WTC11 (cell line): Measurements from ENCODE around the gene VSIG10. TPM values are rescaled to one million over a fixed set of nuclear protein-coding genes. Genes with fewer than 3 reads are reported as not detected.

ENCODE experiments used
- ATAC-seq: fragments of 200-7000 bp; cut with Tn5 transposase; 2 replicates; pipeline ENCODE4 v1.10.0; 2021; ENCODE audit warnings: mild to moderate bottlenecking, moderate library complexity
- CTCF ChIA-PET: fragments of 300-600 bp; sonication (Branson Sonifier 250); formaldehyde crosslinking; loops from one replicate; lab custom pipeline; 2021; ENCODE audit warnings: antibody characterized with exemption; lab: Charles Lee
- POLR2A ChIA-PET: fragments of 350-600 bp; sonication (Branson Sonifier 250); formaldehyde crosslinking; loops from one replicate; lab custom pipeline; 2021; ENCODE audit warnings: antibody characterized with exemption; lab: Charles Lee
- DNase-seq: peaks from one replicate; pipeline ENCODE4 v3.0.0; 2021; ENCODE audit warnings: low spot score
- H3K27ac Mint-ChIP-seq: 2 replicates; pipeline ENCODE4 v1.8.0; 2021; ENCODE audit warnings: mixed read lengths
- H3K27me3 Mint-ChIP-seq: 2 replicates; pipeline ENCODE4 v1.8.0; 2021; ENCODE audit warnings: low read depth, mild to moderate bottlenecking, moderate library complexity, mixed read lengths
- H3K36me3 Mint-ChIP-seq: 2 replicates; pipeline ENCODE4 v1.8.0; 2021; ENCODE audit warnings: mixed read lengths
- H3K4me1 Mint-ChIP-seq: 2 replicates; pipeline ENCODE4 v1.8.0; 2022; ENCODE audit warnings: mixed read lengths
- H3K4me3 Mint-ChIP-seq: 2 replicates; pipeline ENCODE4 v1.8.0; 2021; ENCODE audit warnings: mild to moderate bottlenecking, moderate library complexity, mixed read lengths
- H3K9me3 Mint-ChIP-seq: 2 replicates; pipeline ENCODE4 v1.8.0; 2021; ENCODE audit warnings: mixed read lengths
- ATF2 ChIP-seq: sonication (generic); formaldehyde crosslinking; IDR thresholded peaks from 2 replicates; pipeline ENCODE4 v1.8.1; 2022; ENCODE audit warnings: low read depth, missing genetic modification reagents, borderline replicate concordance
- ATF6 ChIP-seq: sonication (generic); formaldehyde crosslinking; IDR thresholded peaks from 2 replicates; pipeline ENCODE4 v1.8.1; 2023; ENCODE audit warnings: mild to moderate bottlenecking, missing genetic modification reagents
- FOXJ3 ChIP-seq: sonication (generic); formaldehyde crosslinking; IDR thresholded peaks from 2 replicates; pipeline ENCODE4 v1.9.0; 2021; ENCODE audit warnings: missing genetic modification reagents, mild to moderate bottlenecking, borderline replicate concordance
- FOXK1 ChIP-seq: sonication (generic); formaldehyde crosslinking; IDR thresholded peaks from 2 replicates; pipeline ENCODE4 v1.8.0; 2022; ENCODE audit warnings: mild to moderate bottlenecking, moderate library complexity, missing genetic modification reagents
- FOXP1 ChIP-seq: sonication (generic); formaldehyde crosslinking; IDR thresholded peaks from 2 replicates; pipeline ENCODE4 v1.8.0; 2022; ENCODE audit warnings: missing genetic modification reagents, mild to moderate bottlenecking, moderate library complexity, borderline replicate concordance
- NFE2L1 ChIP-seq: sonication (generic); formaldehyde crosslinking; IDR thresholded peaks from 2 replicates; pipeline ENCODE4 v1.8.1; 2023; ENCODE audit warnings: missing genetic modification reagents
- NR1H2 ChIP-seq: sonication (generic); formaldehyde crosslinking; IDR thresholded peaks from 2 replicates; pipeline ENCODE4 v1.9.0; 2021; ENCODE audit warnings: mild to moderate bottlenecking, moderate library complexity, missing genetic modification reagents
- PREB ChIP-seq: sonication (generic); formaldehyde crosslinking; IDR thresholded peaks from 2 replicates; pipeline ENCODE4 v1.8.1; 2022; ENCODE audit warnings: mild to moderate bottlenecking, missing genetic modification reagents, moderate library complexity, borderline replicate concordance
- SMAD4 ChIP-seq: sonication (generic); formaldehyde crosslinking; IDR thresholded peaks from 2 replicates; pipeline ENCODE4 v1.8.0; 2022; ENCODE audit warnings: mild to moderate bottlenecking, missing genetic modification reagents
- ZBTB21 ChIP-seq: sonication (generic); formaldehyde crosslinking; IDR thresholded peaks from 2 replicates; pipeline ENCODE4 v1.8.1; 2023; ENCODE audit warnings: mild to moderate bottlenecking, missing genetic modification reagents, borderline replicate concordance
- ZNF396 ChIP-seq: fragments of 250-450 bp; sonication (Bioruptor Pico); IDR thresholded peaks from 2 replicates; pipeline ENCODE4 v1.8.0; 2021; ENCODE audit warnings: mild to moderate bottlenecking, moderate library complexity, borderline replicate concordance
- ZNF416 ChIP-seq: fragments of 250-450 bp; sonication (Bioruptor Pico); IDR thresholded peaks from 2 replicates; pipeline ENCODE4 v1.9.0; 2021; ENCODE audit warnings: mild to moderate bottlenecking, inconsistent platforms
- ZNF423 ChIP-seq: fragments of 250-450 bp; sonication (Bioruptor Pico); IDR thresholded peaks from 2 replicates; pipeline ENCODE4 v2.1.2; 2022; ENCODE audit warnings: mild to moderate bottlenecking, moderate library complexity
- ZNF671 ChIP-seq: fragments of 250-450 bp; sonication (Bioruptor Pico); IDR thresholded peaks from 2 replicates; pipeline ENCODE4 v1.8.0; 2021; ENCODE audit warnings: mild to moderate bottlenecking
- total RNA-seq: library from RNA; stranded (reverse); gene quantifications from 3 replicates; pipeline ENCODE4 v1.2.3, GENCODE V29; 2021
- TF ChIP-seq, protein P1 (sequence below): sonication (generic); formaldehyde crosslinking; IDR thresholded peaks from 2 replicates; pipeline ENCODE4 v1.8.1; 2023; ENCODE audit warnings: mild to moderate bottlenecking, missing genetic modification reagents, moderate library complexity
- TF ChIP-seq, protein P2 (sequence below): sonication (generic); formaldehyde crosslinking; IDR thresholded peaks from 2 replicates; pipeline ENCODE4 v1.8.0; 2023; ENCODE audit warnings: missing genetic modification reagents, mild to moderate bottlenecking, borderline replicate concordance
- TF ChIP-seq, protein P3 (sequence below): sonication (generic); formaldehyde crosslinking; IDR thresholded peaks from 2 replicates; pipeline ENCODE4 v1.8.1; 2023; ENCODE audit warnings: mild to moderate bottlenecking, missing genetic modification reagents, moderate library complexity
- TF ChIP-seq, protein P4 (sequence below): sonication (generic); formaldehyde crosslinking; IDR thresholded peaks from 2 replicates; pipeline ENCODE4 v1.8.0; 2022; ENCODE audit warnings: mild to moderate bottlenecking, missing genetic modification reagents

The VSIG10 gene
- total RNA-seq, 1 experiment from 2014 or later = 82.5 TPM

- TF ChIP-seq ATF6 (no peak), ATF2 (CRISPR knock-in tag) (no peak), FOXJ3 (CRISPR knock-in tag) (no peak), SMAD4 (no peak), ZBTB21 (no peak), ZNF423 (CRISPR knock-in tag) (no peak), NR1H2 (CRISPR knock-in tag) (no peak), FOXP1 (CRISPR knock-in tag) (no peak), ZNF416 (no peak)
- TF ChIP-seq, protein P1, sequence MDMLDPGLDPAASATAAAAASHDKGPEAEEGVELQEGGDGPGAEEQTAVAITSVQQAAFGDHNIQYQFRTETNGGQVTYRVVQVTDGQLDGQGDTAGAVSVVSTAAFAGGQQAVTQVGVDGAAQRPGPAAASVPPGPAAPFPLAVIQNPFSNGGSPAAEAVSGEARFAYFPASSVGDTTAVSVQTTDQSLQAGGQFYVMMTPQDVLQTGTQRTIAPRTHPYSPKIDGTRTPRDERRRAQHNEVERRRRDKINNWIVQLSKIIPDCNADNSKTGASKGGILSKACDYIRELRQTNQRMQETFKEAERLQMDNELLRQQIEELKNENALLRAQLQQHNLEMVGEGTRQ (CRISPR knock-in tag) = no peak
- TF ChIP-seq, protein P2, sequence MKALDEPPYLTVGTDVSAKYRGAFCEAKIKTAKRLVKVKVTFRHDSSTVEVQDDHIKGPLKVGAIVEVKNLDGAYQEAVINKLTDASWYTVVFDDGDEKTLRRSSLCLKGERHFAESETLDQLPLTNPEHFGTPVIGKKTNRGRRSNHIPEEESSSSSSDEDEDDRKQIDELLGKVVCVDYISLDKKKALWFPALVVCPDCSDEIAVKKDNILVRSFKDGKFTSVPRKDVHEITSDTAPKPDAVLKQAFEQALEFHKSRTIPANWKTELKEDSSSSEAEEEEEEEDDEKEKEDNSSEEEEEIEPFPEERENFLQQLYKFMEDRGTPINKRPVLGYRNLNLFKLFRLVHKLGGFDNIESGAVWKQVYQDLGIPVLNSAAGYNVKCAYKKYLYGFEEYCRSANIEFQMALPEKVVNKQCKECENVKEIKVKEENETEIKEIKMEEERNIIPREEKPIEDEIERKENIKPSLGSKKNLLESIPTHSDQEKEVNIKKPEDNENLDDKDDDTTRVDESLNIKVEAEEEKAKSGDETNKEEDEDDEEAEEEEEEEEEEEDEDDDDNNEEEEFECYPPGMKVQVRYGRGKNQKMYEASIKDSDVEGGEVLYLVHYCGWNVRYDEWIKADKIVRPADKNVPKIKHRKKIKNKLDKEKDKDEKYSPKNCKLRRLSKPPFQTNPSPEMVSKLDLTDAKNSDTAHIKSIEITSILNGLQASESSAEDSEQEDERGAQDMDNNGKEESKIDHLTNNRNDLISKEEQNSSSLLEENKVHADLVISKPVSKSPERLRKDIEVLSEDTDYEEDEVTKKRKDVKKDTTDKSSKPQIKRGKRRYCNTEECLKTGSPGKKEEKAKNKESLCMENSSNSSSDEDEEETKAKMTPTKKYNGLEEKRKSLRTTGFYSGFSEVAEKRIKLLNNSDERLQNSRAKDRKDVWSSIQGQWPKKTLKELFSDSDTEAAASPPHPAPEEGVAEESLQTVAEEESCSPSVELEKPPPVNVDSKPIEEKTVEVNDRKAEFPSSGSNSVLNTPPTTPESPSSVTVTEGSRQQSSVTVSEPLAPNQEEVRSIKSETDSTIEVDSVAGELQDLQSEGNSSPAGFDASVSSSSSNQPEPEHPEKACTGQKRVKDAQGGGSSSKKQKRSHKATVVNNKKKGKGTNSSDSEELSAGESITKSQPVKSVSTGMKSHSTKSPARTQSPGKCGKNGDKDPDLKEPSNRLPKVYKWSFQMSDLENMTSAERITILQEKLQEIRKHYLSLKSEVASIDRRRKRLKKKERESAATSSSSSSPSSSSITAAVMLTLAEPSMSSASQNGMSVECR (CRISPR knock-in tag) = no peak
Observed at GRCh38 chr12:118150625-118151024, 46.8 kb upstream of the VSIG10 start (continued).

GRCh38 chr12:118148287-118148686 is 44.5 kb upstream of the VSIG10 start:
- POLR2A ChIA-PET = no interaction called here
- no peaks in the 10 kb centered on the region; the same call in 1 of the 2 replicates for H3K27me3 Mint-ChIP-seq

More at GRCh38 chr12:118148287-118148686, 44.5 kb upstream of the VSIG10 start:
- CTCF ChIA-PET = no interaction called here
- Mint-ChIP-seq H3K4me1 (no peaks in the 10 kb centered on the region), H3K27ac (peak overlapping the region; percentile 29; the same call in 1 of the 2 replicates), H3K4me3 (no peak overlapping the region), H3K36me3 (peaks cover 39% of the 10 kb centered on the region), H3K9me3 (no peaks in the 10 kb centered on the region)
- ATAC-seq (no peak), DNase-seq (no peak)
- TF ChIP-seq NFE2L1 (CRISPR knock-in tag) (no peak), PREB (CRISPR knock-in tag) (no peak), ZNF671 (no peak), ZNF396 (CRISPR knock-in tag) (no peak), FOXK1 (CRISPR knock-in tag) (no peak), FOXJ3 (CRISPR knock-in tag) (no peak)
- TF ChIP-seq, protein P3, sequence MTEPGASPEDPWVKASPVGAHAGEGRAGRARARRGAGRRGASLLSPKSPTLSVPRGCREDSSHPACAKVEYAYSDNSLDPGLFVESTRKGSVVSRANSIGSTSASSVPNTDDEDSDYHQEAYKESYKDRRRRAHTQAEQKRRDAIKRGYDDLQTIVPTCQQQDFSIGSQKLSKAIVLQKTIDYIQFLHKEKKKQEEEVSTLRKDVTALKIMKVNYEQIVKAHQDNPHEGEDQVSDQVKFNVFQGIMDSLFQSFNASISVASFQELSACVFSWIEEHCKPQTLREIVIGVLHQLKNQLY = no peak
- TF ChIP-seq, protein P4, sequence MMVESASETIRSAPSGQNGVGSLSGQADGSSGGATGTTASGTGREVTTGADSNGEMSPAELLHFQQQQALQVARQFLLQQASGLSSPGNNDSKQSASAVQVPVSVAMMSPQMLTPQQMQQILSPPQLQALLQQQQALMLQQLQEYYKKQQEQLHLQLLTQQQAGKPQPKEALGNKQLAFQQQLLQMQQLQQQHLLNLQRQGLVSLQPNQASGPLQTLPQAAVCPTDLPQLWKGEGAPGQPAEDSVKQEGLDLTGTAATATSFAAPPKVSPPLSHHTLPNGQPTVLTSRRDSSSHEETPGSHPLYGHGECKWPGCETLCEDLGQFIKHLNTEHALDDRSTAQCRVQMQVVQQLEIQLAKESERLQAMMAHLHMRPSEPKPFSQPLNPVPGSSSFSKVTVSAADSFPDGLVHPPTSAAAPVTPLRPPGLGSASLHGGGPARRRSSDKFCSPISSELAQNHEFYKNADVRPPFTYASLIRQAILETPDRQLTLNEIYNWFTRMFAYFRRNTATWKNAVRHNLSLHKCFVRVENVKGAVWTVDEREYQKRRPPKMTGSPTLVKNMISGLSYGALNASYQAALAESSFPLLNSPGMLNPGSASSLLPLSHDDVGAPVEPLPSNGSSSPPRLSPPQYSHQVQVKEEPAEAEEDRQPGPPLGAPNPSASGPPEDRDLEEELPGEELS = no peak
